Psoas muscle (tissue), 8 donors: ENCODE measurements around the gene PLAAT1. TPM values are rescaled to one million over a fixed set of nuclear protein-coding genes. Genes with fewer than 3 reads are reported as not detected.

Experiments used
- ATAC-seq, 4 donors: fragments of 200-7000 bp; cut with Tn5 transposase; one replicate each; pipeline ENCODE4 v1.9.1; 2020; ENCODE audit warnings: moderate library complexity in 3 of 4, mild to moderate bottlenecking in 2 of 4
- DNase-seq, 2 donors: peaks; one replicate each; pipeline ENCODE4 v3.0.0-alpha.2; 2020
- H3K27ac ChIP-seq: fragments of 200-600 bp; one replicate; pipeline ENCODE4 v1.8.0; 2022
- H3K27me3 ChIP-seq, 3 donors: fragments of 200-600 bp in 1 of 3; one replicate each; pipeline versions ENCODE4 v1.6.1 to v1.8.0; 2013 to 2022; ENCODE audit warnings: low read length in 2 of 3, mild to moderate bottlenecking in 2 of 3, moderate library complexity in 1 of 3; ENCODE audit not compliant: insufficient read depth in 3 of 3
- H3K36me3 ChIP-seq, 2 donors: fragments of 200-600 bp in 1 of 2; one replicate each; pipeline versions ENCODE4 v1.6.1 to v1.8.0; 2013 to 2022; ENCODE audit warnings: low read depth in 1 of 2, mild to moderate bottlenecking in 1 of 2, moderate library complexity in 1 of 2; ENCODE audit not compliant: insufficient read depth in 1 of 2
- H3K4me1 ChIP-seq: fragments of 200-600 bp; one replicate; pipeline ENCODE4 v1.8.0; 2022
- H3K4me3 ChIP-seq: fragments of 200-600 bp; one replicate; pipeline ENCODE4 v1.8.0; 2022; ENCODE audit warnings: mild to moderate bottlenecking
- H3K9me3 ChIP-seq: fragments of 200-600 bp; one replicate; pipeline ENCODE4 v1.8.0; 2022
- WGBS, 3 donors: extraction: QIAGEN DNeasy Blood & Tissue Kit; methylation state at CpG; one replicate each; pipeline versions ENCODE4 v1.1.6 to v1.1.7; 2013; 5-methylcytosine and 5-hydroxymethylcytosine counted together
- intact Hi-C, 2 donors: fragments of 100-400 bp; cut with DNase I; formaldehyde crosslinking; loops; one replicate each; pipeline versions ENCODE4 v1.11.0 to v1.14.2; 2022
- polyA plus RNA-seq, 3 donors: library from polyadenylated mRNA; stranded (reverse); fragments of 200-250 nt; gene quantifications; one replicate each; pipeline ENCODE4 v1.2.3, GENCODE V29; 2013
- total RNA-seq, 4 donors: library from RNA; stranded (reverse); fragmentation: NEBNext Ultra II Directional in 2 of 4; extraction: Animal tissue kit (Norgen Biotek cat#: 25700) in 2 of 4; gene quantifications; one replicate each; pipeline versions ENCODE4 v1.2.1 to v1.2.4, GENCODE V29; 2021 to 2023
- TF ChIP-seq, protein P1 (sequence below): fragments of 200-600 bp; IDR thresholded peaks from one replicate; pipeline ENCODE4 v1.8.0; 2022; ENCODE audit warnings: antibody characterized with exemption
- donor health status: healthy with polysubstance abuse.
- donor health status: DM: no; HTN: no; CAD: no; lungs with moderate emphysema.
- donor health status: Bipolar disorder and iron deficiency.
- donor health status: healthy.
- donor health status: DM: yes; HTN: yes; CAD: no.
- donor health status: DM: no; HTN: no; CAD: no.
- donor health status: DM: no; HTN: no; CAD: no.
- donor health status: DM: yes; HTN: yes; CAD: no.

Gene PLAAT1
- total and polyA plus RNA-seq, 7 donors: 10.8 to 26.2 (median 21.4) TPM

DNA sequence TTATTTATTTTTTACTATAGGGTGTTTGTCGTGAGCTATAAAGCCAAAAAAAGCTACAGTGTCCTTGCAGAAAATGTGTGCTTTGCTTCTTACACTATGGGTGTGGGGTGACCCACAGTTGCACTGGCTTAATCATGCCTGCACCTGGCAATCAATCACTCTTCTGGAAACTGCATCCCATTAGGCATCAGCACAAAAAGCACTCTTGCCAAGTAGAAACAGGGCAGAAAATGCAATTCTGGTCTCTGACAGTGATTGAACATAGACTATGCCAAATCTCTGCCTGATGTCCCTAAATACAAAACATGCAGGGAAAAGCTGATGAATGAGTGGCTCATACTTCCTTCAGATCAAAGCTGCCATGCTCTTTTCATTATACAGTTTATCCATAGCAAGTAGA, 30.4 kb upstream of the PLAAT1 start:
- no peaks in the 10 kb centered on the region for H3K27me3 ChIP-seq
- no peak overlapping the region for H3K27ac ChIP-seq
- ATAC-seq: no peak
- no peak overlapping the region for H3K4me3 ChIP-seq
- H3K9me3 ChIP-seq: no peaks in the 10 kb centered on the region
- peaks cover 29% of the 10 kb centered on the region for H3K4me1 ChIP-seq
- DNase-seq: no peak
- intact Hi-C loops: no loop called here
- TF ChIP-seq, protein P1, sequence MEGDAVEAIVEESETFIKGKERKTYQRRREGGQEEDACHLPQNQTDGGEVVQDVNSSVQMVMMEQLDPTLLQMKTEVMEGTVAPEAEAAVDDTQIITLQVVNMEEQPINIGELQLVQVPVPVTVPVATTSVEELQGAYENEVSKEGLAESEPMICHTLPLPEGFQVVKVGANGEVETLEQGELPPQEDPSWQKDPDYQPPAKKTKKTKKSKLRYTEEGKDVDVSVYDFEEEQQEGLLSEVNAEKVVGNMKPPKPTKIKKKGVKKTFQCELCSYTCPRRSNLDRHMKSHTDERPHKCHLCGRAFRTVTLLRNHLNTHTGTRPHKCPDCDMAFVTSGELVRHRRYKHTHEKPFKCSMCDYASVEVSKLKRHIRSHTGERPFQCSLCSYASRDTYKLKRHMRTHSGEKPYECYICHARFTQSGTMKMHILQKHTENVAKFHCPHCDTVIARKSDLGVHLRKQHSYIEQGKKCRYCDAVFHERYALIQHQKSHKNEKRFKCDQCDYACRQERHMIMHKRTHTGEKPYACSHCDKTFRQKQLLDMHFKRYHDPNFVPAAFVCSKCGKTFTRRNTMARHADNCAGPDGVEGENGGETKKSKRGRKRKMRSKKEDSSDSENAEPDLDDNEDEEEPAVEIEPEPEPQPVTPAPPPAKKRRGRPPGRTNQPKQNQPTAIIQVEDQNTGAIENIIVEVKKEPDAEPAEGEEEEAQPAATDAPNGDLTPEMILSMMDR: no peak
- H3K36me3 ChIP-seq: no peaks in the 10 kb centered on the region
- WGBS, 3 donors: 29 to 68% (median 59%) methylated on average over 1 of the region's 1 CpG

- Histone ChIP-seq H3K4me1 (peaks cover 29% of the 10 kb centered on the region), H3K9me3 (no peaks in the 10 kb centered on the region), H3K27me3 (no peaks in the 10 kb centered on the region), H3K27ac (no peak overlapping the region), H3K36me3 (no peaks in the 10 kb centered on the region), H3K4me3 (no peak overlapping the region)
- DNase-seq: no peak
- TF ChIP-seq, protein P1: no peak
- peak in 2 of 4 donors; percentile 28 to 63 for ATAC-seq
- intact Hi-C loops: no loop called here
- WGBS, 3 donors: 28 to 45% (median 30%) methylated on average over 2 of the region's 2 CpGs
These were observed 29.8 kb upstream of the PLAAT1 start for GRCh38 chr3:193211173-193211572.

GRCh38 chr3:193211984-193212383, 29.0 kb upstream of the PLAAT1 start:
- WGBS, 3 donors: 46 to 70% (median 59%) methylated on average over 1 of the region's 1 CpG
- H3K9me3 ChIP-seq: no peaks in the 10 kb centered on the region

GRCh38 chr3:193212844-193213243, 28.2 kb upstream of the PLAAT1 start:
- Histone ChIP-seq H3K27ac (no peak overlapping the region), H3K36me3 (no peaks in the 10 kb centered on the region), H3K27me3 (no peaks in the 10 kb centered on the region), H3K9me3 (no peaks in the 10 kb centered on the region), H3K4me3 (no peak overlapping the region), H3K4me1 (peaks cover 25% of the 10 kb centered on the region)
- 38 to 58% (median 56%) methylated on average over 1 of the region's 1 CpG for WGBS, 3 donors
- TF ChIP-seq, protein P1: no peak
- ATAC-seq: no peak
- intact Hi-C loops: no loop called here
- no peak for DNase-seq

More at GRCh38 chr3:193211984-193212383, 29.0 kb upstream of the PLAAT1 start:
- no peaks in the 10 kb centered on the region for H3K36me3 ChIP-seq
- ATAC-seq (no peak), DNase-seq (no peak)
- H3K4me1 ChIP-seq: peaks cover 29% of the 10 kb centered on the region
- H3K4me3 ChIP-seq: no peak overlapping the region
- H3K27me3 ChIP-seq: no peaks in the 10 kb centered on the region
- intact Hi-C loops: no loop called here
- TF ChIP-seq, protein P1: no peak
- H3K27ac ChIP-seq: no peak overlapping the region

DNA sequence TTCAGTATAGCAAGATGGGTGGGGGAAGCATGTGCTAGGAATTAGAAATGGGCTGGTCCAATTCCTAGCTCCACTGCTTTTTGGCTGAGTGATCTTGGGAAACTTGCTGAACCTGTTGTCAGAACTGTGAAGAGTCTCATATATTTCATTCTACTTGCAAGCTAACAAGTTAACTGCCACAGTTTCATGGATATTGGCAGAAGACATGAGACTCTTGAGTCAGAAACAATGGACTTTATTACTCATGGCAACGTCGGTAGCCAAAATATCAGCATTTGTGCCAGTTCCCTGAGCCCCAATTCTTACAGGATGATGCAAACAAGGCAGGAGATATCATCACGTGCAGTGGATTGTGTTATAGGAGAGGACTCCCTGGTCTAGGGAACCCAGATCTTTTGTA, 26.6 kb upstream of the PLAAT1 start:
- TF ChIP-seq, protein P1: no peak
- Histone ChIP-seq H3K4me1 (peaks cover 12% of the 10 kb centered on the region), H3K27me3 (no peaks in the 10 kb centered on the region), H3K9me3 (no peaks in the 10 kb centered on the region), H3K4me3 (no peak overlapping the region), H3K27ac (no peak overlapping the region), H3K36me3 (no peaks in the 10 kb centered on the region)
- DNase-seq (no peak), ATAC-seq (no peak)
- 24 to 40% (median 36%) methylated on average over 3 of the region's 3 CpGs for WGBS, 3 donors
- intact Hi-C loops: no loop called here
